ENCODE data around the gene CREG2.

Gene CREG2

DNA sequence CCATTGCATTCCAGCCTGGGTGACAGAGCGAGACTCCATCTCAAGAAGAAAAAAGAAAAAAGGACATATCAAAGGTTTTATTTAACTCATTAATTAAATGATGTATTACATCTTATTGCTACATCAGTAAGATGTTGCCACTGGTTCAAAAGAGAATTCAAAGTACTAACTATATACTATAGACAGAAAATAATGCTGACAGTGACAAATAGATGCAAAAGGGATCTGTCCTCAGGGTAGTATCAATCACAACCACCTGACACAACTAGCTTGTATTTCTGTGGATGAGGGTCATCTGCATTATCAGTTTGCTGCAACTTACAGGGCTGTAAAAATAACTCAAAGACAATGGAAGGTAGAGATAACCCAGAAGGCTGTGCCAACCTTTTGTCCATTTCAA is 16.4 kb upstream of the CREG2 start:
- no peak overlapping the region for H4K8ac ChIP-seq (ENCODE audit: low read length)
- H3K27me3 ChIP-seq (ENCODE audit: control insufficient read depth in 1 of 2, insufficient read depth in 1 of 2, low read length in 2 of 2), result peaks cover 0 to 14% of the 10 kb centered on the region in 2 experiments
- no peak overlapping the region for H3K4me2 ChIP-seq (ENCODE audit: low read length, poor library complexity, severe bottlenecking)
- no peak overlapping the region for H2AFZ ChIP-seq (ENCODE audit: low read depth, low read length)
- H3K27ac ChIP-seq (ENCODE audit: low read length, poor library complexity, severe bottlenecking), result no peak overlapping the region
- H3K4ac ChIP-seq (ENCODE audit: low read depth in 1 of 2, low read length in 2 of 2), result no peak overlapping the region
- H4K91ac ChIP-seq (ENCODE audit: low read length), result no peak overlapping the region
- no peak overlapping the region for H3K23ac ChIP-seq (ENCODE audit: low read length in 2 of 2)
- H2BK12ac ChIP-seq (ENCODE audit: low read length in 2 of 2), result no peak overlapping the region
- no CpG with 5 or more reads among the region's 1 CpG for WGBS
- H3K36me3 ChIP-seq (ENCODE audit: control insufficient read depth in 1 of 2, insufficient read depth in 2 of 2, low read depth in 1 of 2, low read length in 2 of 2), result peaks cover 0 to 86% of the 10 kb centered on the region in 2 experiments
- H3K14ac ChIP-seq (ENCODE audit: low read length in 2 of 2), result no peak overlapping the region
- DNase-seq, result no peak
- H2BK15ac ChIP-seq (ENCODE audit: low read depth, poor library complexity, severe bottlenecking), result no peak overlapping the region
- H3K9ac ChIP-seq (ENCODE audit: low read length), result no peak overlapping the region
- H2BK5ac ChIP-seq (ENCODE audit: low read depth, low read length, poor library complexity, severe bottlenecking), result no peak overlapping the region
- no peaks in the 10 kb centered on the region for H3K79me1 ChIP-seq (replicated peaks; ENCODE audit: low read length, poor library complexity, severe bottlenecking)
- H3K4me3 ChIP-seq (ENCODE audit: insufficient read depth in 1 of 2, low read depth in 1 of 2, low read length in 2 of 2), result no peak overlapping the region
- peaks cover 7% of the 10 kb centered on the region for H3K4me1 ChIP-seq (ENCODE audit: control insufficient read depth, insufficient read depth, low read depth, low read length)
- no peak overlapping the region for H2BK120ac ChIP-seq (ENCODE audit: low read depth, low read length)
- H3K9me3 ChIP-seq (ENCODE audit: control insufficient read depth, low read length), result no peaks in the 10 kb centered on the region
- no peak overlapping the region for H2AK5ac ChIP-seq (ENCODE audit: low read length, severe bottlenecking)
- no peak overlapping the region for H3K18ac ChIP-seq (ENCODE audit: low read depth in 1 of 2, low read length in 2 of 2)

DNA sequence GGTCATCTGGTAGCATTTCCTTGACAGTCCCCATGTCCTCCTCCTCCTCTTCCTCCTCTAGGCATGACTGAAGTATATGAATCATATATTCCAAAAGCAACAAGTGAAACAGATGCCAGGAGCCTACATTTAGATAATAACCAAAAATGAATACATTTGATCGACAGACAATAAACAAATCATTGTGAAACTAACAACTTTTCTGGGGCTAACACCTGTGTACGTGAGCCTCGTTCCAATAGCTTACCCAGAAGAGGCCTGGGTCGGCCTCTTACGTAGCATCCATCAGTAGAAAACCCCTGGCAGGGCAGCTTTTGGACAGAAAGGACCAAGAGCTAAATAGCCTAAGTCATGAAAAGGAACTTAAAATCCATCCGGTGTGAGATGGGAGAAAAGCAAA is 15.3 kb upstream of the CREG2 start:
- Histone ChIP-seq H2BK12ac (ENCODE audit: low read length in 2 of 2) (no peak overlapping the region), H3K9me3 (ENCODE audit: control insufficient read depth, low read length) (no peaks in the 10 kb centered on the region), H3K14ac (ENCODE audit: low read length in 2 of 2) (no peak overlapping the region), H3K4me2 (ENCODE audit: low read length, poor library complexity, severe bottlenecking) (no peak overlapping the region), H3K4ac (ENCODE audit: low read depth in 1 of 2, low read length in 2 of 2) (no peak overlapping the region), H2BK15ac (ENCODE audit: low read depth, poor library complexity, severe bottlenecking) (no peak overlapping the region), H4K8ac (ENCODE audit: low read length) (no peak overlapping the region), H2AK5ac (ENCODE audit: low read length, severe bottlenecking) (no peak overlapping the region), H2BK5ac (ENCODE audit: low read depth, low read length, poor library complexity, severe bottlenecking) (no peak overlapping the region), H3K4me1 (ENCODE audit: control insufficient read depth, insufficient read depth, low read depth, low read length) (peaks cover 7% of the 10 kb centered on the region), H3K27me3 (ENCODE audit: control insufficient read depth in 1 of 2, insufficient read depth in 1 of 2, low read length in 2 of 2) (peaks cover 0 to 14% of the 10 kb centered on the region in 2 experiments), H4K91ac (ENCODE audit: low read length) (no peak overlapping the region), H3K23ac (ENCODE audit: low read length in 2 of 2) (no peak overlapping the region), H2BK120ac (ENCODE audit: low read depth, low read length) (no peak overlapping the region), H3K79me1 (replicated peaks; ENCODE audit: low read length, poor library complexity, severe bottlenecking) (no peaks in the 10 kb centered on the region), H3K9ac (ENCODE audit: low read length) (no peak overlapping the region), H2AFZ (ENCODE audit: low read depth, low read length) (no peak overlapping the region), H3K27ac (ENCODE audit: low read length, poor library complexity, severe bottlenecking) (no peak overlapping the region), H3K36me3 (ENCODE audit: control insufficient read depth in 1 of 2, insufficient read depth in 2 of 2, low read depth in 1 of 2, low read length in 2 of 2) (peaks cover 0 to 87% of the 10 kb centered on the region in 2 experiments), H3K4me3 (ENCODE audit: insufficient read depth in 1 of 2, low read depth in 1 of 2, low read length in 2 of 2) (no peak overlapping the region), H3K18ac (ENCODE audit: low read depth in 1 of 2, low read length in 2 of 2) (no peak overlapping the region)
- 93% methylated on average over 6 of the region's 6 CpGs for WGBS
- no peak for DNase-seq

DNA sequence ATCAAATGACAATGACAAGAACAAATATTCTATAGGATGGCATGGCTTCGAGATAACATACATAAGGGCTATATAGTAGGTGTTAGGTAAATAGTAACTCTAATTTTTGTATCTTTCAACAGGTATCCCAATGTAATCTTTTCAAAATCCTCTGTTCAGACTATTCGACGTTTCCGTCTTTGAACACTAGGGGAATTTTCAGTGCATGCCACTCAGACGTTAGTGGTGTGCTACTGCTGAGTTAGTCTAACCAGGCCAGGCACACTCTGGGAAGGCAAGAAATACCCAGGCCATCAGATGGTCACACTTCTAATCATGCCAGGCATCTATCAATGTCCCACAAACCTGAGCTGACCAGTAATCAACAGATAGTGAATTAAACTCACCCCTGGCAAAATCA is 14.6 kb upstream of the CREG2 start:
- Histone ChIP-seq H3K36me3 (ENCODE audit: control insufficient read depth in 1 of 2, insufficient read depth in 2 of 2, low read depth in 1 of 2, low read length in 2 of 2) (peaks cover 0 to 88% of the 10 kb centered on the region in 2 experiments), H3K23ac (ENCODE audit: low read length in 2 of 2) (no peak overlapping the region), H4K91ac (ENCODE audit: low read length) (no peak overlapping the region), H2AK5ac (ENCODE audit: low read length, severe bottlenecking) (no peak overlapping the region), H2BK120ac (ENCODE audit: low read depth, low read length) (no peak overlapping the region), H3K4ac (ENCODE audit: low read depth in 1 of 2, low read length in 2 of 2) (no peak overlapping the region), H3K4me3 (ENCODE audit: insufficient read depth in 1 of 2, low read depth in 1 of 2, low read length in 2 of 2) (no peak overlapping the region), H2BK5ac (ENCODE audit: low read depth, low read length, poor library complexity, severe bottlenecking) (no peak overlapping the region), H4K8ac (ENCODE audit: low read length) (no peak overlapping the region), H3K4me2 (ENCODE audit: low read length, poor library complexity, severe bottlenecking) (no peak overlapping the region), H2BK15ac (ENCODE audit: low read depth, poor library complexity, severe bottlenecking) (no peak overlapping the region), H3K27ac (ENCODE audit: low read length, poor library complexity, severe bottlenecking) (no peak overlapping the region), H3K9me3 (ENCODE audit: control insufficient read depth, low read length) (no peaks in the 10 kb centered on the region), H2AFZ (ENCODE audit: low read depth, low read length) (no peak overlapping the region), H3K14ac (ENCODE audit: low read length in 2 of 2) (no peak overlapping the region), H3K27me3 (ENCODE audit: control insufficient read depth in 1 of 2, insufficient read depth in 1 of 2, low read length in 2 of 2) (peaks cover 0 to 11% of the 10 kb centered on the region in 2 experiments), H3K79me1 (replicated peaks; ENCODE audit: low read length, poor library complexity, severe bottlenecking) (no peaks in the 10 kb centered on the region), H2BK12ac (ENCODE audit: low read length in 2 of 2) (no peak overlapping the region), H3K9ac (ENCODE audit: low read length) (no peak overlapping the region), H3K4me1 (ENCODE audit: control insufficient read depth, insufficient read depth, low read depth, low read length) (peaks cover 7% of the 10 kb centered on the region), H3K18ac (ENCODE audit: low read depth in 1 of 2, low read length in 2 of 2) (no peak overlapping the region)
- WGBS, result 91% methylated on average over 4 of the region's 5 CpGs
- DNase-seq, result no peak

DNA sequence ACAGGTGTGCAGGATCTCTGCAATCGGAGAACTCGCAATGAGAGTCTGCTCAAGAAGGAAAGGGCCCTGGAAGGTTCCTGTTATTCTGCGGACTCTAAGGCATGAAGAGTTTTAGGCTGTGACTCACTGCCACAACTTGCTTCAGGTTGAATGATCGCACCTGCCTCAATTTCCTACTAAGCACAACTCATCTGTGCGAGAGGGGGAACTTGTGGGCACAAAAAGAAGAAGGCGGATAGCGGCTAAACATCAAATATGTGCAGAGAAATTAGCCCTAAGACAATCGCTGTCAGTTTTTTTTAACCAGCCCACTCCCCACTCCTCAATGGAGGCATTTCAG is 14.0 kb upstream of the CREG2 start:
- H4K8ac ChIP-seq (ENCODE audit: low read length), result no peak overlapping the region
- H2AFZ ChIP-seq (ENCODE audit: low read depth, low read length), result no peak overlapping the region
- 93% methylated on average over 8 of the region's 8 CpGs for WGBS
- no peak overlapping the region for H3K9ac ChIP-seq (ENCODE audit: low read length)
- H3K14ac ChIP-seq (ENCODE audit: low read length in 2 of 2), result no peak overlapping the region
- no peak overlapping the region for H2BK5ac ChIP-seq (ENCODE audit: low read depth, low read length, poor library complexity, severe bottlenecking)
- H3K4ac ChIP-seq (ENCODE audit: low read depth in 1 of 2, low read length in 2 of 2), result no peak overlapping the region
- no peak overlapping the region for H2AK5ac ChIP-seq (ENCODE audit: low read length, severe bottlenecking)
- H2BK12ac ChIP-seq (ENCODE audit: low read length in 2 of 2), result no peak overlapping the region
- no peak overlapping the region for H3K4me3 ChIP-seq (ENCODE audit: insufficient read depth in 1 of 2, low read depth in 1 of 2, low read length in 2 of 2)
- H3K4me1 ChIP-seq (ENCODE audit: control insufficient read depth, insufficient read depth, low read depth, low read length), result peaks cover 7% of the 10 kb centered on the region
- H3K4me2 ChIP-seq (ENCODE audit: low read length, poor library complexity, severe bottlenecking), result no peak overlapping the region
- no peaks in the 10 kb centered on the region for H3K79me1 ChIP-seq (replicated peaks; ENCODE audit: low read length, poor library complexity, severe bottlenecking)
- no peak overlapping the region for H3K18ac ChIP-seq (ENCODE audit: low read depth in 1 of 2, low read length in 2 of 2)
- no peak overlapping the region for H3K23ac ChIP-seq (ENCODE audit: low read length in 2 of 2)
- no peak overlapping the region for H2BK120ac ChIP-seq (ENCODE audit: low read depth, low read length)
- H2BK15ac ChIP-seq (ENCODE audit: low read depth, poor library complexity, severe bottlenecking), result no peak overlapping the region
- DNase-seq, result no peak
- peaks cover 0 to 86% of the 10 kb centered on the region in 2 experiments for H3K36me3 ChIP-seq (ENCODE audit: control insufficient read depth in 1 of 2, insufficient read depth in 2 of 2, low read depth in 1 of 2, low read length in 2 of 2)
- H3K27ac ChIP-seq (ENCODE audit: low read length, poor library complexity, severe bottlenecking), result no peak overlapping the region
- no peak overlapping the region for H4K91ac ChIP-seq (ENCODE audit: low read length)
- H3K9me3 ChIP-seq (ENCODE audit: control insufficient read depth, low read length), result no peaks in the 10 kb centered on the region
- H3K27me3 ChIP-seq (ENCODE audit: control insufficient read depth in 1 of 2, insufficient read depth in 1 of 2, low read length in 2 of 2), result peaks cover 0 to 10% of the 10 kb centered on the region in 2 experiments
